GM12874 (cell line): ENCODE results near the gene CHST11.

Experiments used
- TF ChIP-seq, protein P1 (sequence below): IDR thresholded peaks from 2 replicates; pipeline ENCODE4 v1.5.1; 2011; ENCODE audit warnings: low read depth, mild to moderate bottlenecking, control low read depth, low read length, moderate library complexity; ENCODE audit not compliant: insufficient read depth

CHST11 gene

DNA sequence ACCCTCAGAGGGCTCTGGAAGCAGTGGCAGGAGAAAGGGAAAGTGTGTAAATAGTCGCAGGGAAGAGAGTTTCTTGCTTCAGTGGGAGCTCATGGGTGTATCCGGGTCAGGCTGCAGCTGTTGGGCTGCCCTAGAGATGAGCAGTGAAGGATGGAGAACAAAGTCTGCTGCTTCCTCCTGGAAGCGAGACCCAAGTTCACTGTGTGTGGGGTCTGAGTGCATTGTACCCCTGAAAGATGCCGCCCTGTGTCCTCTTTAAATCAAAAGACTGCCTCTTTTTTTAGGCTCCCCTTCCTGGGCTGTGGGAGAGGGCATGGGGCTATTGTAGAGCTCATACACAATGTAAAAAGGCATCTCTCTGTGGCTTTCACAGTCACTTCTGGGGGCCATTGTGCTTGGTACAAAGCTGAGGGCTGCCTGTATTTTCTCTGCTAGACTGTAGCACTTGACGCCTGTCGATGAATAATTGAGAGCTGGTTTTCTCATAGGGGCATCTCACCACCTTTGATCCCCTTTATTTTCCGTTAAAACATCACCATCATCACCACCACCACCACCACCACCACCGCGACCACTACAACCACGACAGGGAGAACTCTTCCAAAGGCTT lies 16.7 kb downstream of the CHST11 start:
- TF ChIP-seq, protein P1, sequence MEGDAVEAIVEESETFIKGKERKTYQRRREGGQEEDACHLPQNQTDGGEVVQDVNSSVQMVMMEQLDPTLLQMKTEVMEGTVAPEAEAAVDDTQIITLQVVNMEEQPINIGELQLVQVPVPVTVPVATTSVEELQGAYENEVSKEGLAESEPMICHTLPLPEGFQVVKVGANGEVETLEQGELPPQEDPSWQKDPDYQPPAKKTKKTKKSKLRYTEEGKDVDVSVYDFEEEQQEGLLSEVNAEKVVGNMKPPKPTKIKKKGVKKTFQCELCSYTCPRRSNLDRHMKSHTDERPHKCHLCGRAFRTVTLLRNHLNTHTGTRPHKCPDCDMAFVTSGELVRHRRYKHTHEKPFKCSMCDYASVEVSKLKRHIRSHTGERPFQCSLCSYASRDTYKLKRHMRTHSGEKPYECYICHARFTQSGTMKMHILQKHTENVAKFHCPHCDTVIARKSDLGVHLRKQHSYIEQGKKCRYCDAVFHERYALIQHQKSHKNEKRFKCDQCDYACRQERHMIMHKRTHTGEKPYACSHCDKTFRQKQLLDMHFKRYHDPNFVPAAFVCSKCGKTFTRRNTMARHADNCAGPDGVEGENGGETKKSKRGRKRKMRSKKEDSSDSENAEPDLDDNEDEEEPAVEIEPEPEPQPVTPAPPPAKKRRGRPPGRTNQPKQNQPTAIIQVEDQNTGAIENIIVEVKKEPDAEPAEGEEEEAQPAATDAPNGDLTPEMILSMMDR, result no peak

- TF ChIP-seq, protein P1, result no peak
These were observed 18.5 kb downstream of the CHST11 start for GRCh38 chr12:104475271-104475670.

GRCh38 chr12:104477510-104478390 lies 21.0 kb downstream of the CHST11 start:
- TF ChIP-seq, protein P1, result no peak

DNA sequence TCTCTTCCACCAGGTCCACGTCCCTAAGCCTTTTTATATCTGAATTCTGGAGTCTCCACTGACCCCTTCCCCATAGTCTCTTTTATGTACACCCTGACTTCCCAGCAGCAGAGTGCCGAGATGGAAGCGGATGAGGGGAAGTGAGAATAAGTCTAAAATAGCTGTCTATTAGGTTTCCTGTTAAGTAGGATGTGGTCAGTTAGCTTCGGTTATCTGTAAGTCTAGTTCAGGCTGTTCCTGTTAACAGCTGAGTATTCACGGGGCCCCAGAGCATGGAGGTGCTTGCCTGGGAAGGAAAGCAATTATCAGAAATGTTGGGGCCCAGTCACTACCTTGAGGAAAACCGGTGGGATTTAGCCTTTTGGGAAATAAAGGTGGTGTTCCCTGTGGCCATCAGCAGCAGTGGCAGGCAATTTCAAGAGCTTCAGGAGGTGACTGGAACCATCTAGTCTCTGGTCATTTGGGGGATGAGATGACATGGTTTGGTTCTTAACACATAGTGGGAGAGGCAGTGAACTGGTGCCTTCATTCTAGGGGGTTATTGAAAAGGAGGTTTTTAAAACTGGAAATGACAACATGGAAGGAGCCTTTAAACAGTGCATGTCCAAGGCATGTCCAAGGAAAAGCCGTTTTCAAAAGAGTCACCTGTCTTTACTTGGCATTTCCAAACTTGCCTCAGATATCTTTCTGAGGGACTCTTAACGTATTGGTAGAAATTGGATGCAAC lies 21.8 kb downstream of the CHST11 start:
- TF ChIP-seq, protein P1, result no peak

DNA sequence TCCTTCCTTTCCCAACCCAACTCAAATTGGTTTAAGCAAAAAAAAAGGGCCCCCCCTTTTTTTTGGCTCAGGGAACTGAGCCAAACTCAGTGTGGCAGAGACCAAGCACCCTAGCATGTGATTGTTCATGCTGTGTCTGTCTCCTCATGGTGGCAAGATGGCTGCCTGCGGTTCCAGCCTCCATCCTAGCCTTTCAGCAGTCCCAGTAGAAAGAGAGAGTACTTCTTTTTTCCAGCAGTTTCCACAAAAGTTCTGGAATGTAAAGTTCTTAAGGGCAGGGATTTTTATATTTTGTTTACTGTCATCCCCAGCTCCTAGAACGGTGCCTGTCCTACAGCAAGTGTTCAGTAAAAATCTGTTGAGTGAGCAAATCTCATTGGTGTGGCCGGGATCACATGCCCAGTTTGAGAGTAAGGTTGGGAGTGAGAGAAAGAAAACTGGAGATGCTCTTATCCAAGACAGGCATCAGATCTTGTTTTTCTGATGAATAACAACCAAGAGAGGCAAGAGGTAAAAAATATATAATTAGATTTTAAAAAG lies 22.4 kb downstream of the CHST11 start:
- TF ChIP-seq, protein P1, result no peak

GRCh38 chr12:104480012-104480411 lies 23.3 kb downstream of the CHST11 start:
- TF ChIP-seq, protein P1, result no peak
